Mesangial cell (primary cell): Measurements from ENCODE around the gene DCTN5. TPM values are rescaled to one million over a fixed set of nuclear protein-coding genes. Genes with fewer than 3 reads are reported as not detected.

ENCODE experiments used
- total RNA-seq: library from RNA; depleted of rRNA; stranded (reverse); fragments of >200 nt; gene quantifications from 2 replicates; pipeline ENCODE4 v1.2.3, GENCODE V29; 2015

Gene DCTN5
- 29.2 and 35.7 TPM in 2 replicates for total RNA-seq

DNA sequence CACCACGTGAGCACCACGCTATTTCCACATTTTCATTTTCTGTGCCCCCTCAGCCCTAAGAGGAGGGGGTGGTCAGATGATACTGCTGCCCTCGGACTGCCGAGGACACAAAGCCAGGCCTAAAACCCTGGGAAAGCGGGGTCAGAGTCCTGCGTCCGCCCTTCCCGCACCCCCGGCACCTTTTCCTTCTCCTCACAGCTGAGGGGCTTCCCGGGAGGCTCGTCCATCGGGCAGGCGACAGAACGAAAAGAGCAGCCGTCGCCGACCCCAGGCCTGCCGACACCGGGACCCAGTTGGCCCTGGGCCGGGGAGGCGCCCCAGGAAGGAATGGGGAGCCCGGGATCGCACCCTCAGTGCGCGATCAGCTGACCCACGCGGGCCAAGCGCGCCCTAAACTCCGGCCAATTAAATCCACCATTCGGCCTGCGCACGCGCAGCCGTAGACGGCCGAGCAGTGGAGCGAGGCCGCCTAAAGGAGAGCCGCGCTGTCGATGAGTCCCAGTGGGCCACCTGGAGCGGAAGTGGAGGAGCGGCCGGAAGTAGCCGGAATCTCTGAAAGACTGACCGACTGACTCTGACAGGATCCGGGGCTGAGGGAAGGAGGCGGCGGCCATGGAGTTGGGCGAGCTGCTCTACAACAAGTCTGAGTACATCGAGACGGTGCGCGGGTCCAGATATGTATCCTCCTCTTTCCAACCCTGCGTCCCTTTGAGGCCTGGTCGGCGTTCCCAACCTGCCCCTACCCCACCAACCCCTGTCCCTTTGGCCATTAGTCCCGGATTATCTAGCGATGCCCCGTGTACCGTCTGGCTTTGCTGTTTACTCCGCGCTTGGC, at the start of gene DCTN5, which contains the start of gene PALB2:
DCTN5 (plus strand) TSS at position 536 of the 835 bp plus-strand sequence; CDS start at position 613, 77 bp downstream.
PALB2 (minus strand) TSS at position 380 of the 835 bp plus-strand sequence; CDS start at position 227, 153 bp downstream.

DNA sequence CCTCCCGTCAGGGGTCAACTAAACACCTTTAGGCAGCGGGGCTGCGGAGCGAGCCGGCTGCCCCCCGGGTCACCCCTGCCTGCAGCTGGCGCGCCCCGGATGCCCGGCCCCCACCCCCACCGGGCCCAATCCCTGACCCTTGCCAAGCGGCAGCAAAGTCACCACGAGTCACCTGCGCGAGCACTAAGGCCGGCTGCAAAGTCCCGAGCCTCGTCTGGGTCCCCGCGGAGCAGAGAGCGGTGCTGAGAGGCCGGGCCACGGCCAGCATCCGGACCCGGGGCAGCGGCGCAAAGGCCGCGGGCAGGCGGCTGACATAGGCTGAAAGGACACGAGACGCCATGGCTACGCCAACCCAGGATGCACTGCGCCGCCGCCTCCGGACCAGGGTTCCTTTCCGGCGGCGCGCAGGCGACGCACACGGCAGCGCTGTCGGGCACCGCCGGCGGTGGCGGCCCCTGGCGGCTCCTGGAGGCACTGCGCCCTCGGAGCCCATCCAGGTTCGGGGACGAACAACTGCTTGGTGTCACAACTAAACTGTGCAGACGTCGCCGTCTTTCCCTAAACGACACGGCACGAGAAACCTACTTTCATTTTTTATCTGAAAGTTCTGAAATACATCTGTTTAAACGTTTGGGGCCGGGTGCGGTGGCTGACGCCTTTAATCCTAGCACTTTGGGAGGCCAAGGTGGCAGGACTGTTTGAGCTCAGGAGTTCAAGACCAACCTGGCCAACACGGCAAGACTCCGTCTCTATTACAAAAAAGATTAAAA, 45.1 kb upstream of the DCTN5 start, which contains the start of gene NDUFAB1:
NDUFAB1 (minus strand) TSS at position 366 of the 770 bp plus-strand sequence; CDS start at position 340, 26 bp downstream.

DNA sequence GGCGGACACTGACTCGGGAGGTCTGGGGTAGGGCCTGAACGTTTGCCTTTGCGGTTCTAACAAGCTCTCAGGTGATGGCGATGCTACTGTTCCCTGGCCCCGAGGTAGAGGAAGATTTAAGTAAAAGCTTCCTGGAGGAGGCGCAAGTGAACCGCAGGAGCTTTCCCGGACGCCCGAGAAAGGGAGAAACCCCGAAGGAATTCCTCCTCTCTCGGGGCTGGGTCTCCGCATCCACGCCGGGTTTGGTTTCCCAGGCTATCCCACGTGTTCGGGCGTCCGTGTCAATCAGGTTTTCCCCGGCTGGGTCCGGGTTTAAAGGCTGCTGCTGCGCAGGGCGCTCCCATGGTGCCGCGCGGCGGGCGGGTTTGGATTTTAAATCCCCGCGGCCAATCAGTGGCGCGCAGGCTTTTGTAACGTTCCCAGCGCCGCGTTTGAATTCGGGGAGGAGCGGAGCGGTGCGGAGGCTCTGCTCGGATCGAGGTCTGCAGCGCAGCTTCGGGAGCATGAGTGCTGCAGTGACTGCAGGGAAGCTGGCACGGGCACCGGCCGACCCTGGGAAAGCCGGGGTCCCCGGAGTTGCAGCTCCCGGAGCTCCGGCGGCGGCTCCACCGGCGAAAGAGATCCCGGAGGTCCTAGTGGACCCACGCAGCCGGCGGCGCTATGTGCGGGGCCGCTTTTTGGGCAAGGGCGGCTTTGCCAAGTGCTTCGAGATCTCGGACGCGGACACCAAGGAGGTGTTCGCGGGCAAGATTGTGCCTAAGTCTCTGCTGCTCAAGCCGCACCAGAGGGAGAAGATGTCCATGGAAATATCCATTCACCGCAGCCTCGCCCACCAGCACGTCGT, 37.4 kb downstream of the DCTN5 start, which contains the start of gene PLK1:
PLK1 (plus strand) TSS at position 460 of the 844 bp plus-strand sequence; CDS start at position 504, 44 bp downstream.

DNA sequence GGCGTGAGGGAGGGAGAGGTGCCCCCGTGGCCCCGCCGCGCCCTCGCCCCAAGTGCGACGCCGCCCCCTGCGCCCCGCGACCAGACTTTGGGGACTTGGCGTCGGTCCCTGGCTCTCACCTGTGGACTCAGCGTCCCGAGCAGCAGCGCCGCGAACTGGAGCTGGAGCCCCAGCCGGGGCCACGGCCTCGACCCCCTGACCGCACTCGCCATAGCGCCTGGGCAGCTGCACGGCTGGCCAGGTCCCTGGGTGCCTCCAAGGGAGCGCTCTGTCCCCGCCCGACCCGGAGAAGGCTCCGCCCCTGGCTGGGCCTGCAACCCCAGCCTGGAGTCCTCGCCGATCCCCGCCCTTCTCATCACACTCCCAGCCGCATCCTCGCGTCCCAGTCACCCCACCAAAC, 71.7 kb downstream of the DCTN5 start, which contains the start of gene ERN2:
ERN2 (minus strand) TSS at position 247 of the 400 bp plus-strand sequence; CDS start at position 212, 35 bp downstream.

Other genes starting within 250 kb of the DCTN5 start
- 12.4 and 22.9 TPM in 2 replicates for gene COG7, start 188.3 kb upstream of the DCTN5 start, total RNA-seq
- gene GGA2, start 131.0 kb upstream of the DCTN5 start, total RNA-seq: 27.7 and 48.4 TPM in 2 replicates
- 23.3 and 49.9 TPM in 2 replicates for gene EARS2, start 84.1 kb upstream of the DCTN5 start, total RNA-seq
- 88.2 and 91.0 TPM in 2 replicates for gene UBFD1, start 83.7 kb upstream of the DCTN5 start, total RNA-seq
- 104 and 151 TPM in 2 replicates for gene NDUFAB1, start 45.1 kb upstream of the DCTN5 start, total RNA-seq
- gene PALB2, start 156 bp upstream of the DCTN5 start, total RNA-seq: 6.5 and 7.0 TPM in 2 replicates
- 10.8 and 207 TPM in 2 replicates for gene PLK1, start 37.4 kb downstream of the DCTN5 start, total RNA-seq
- 0.38 TPM in 1 of 2 replicates, not detected in the other for gene ERN2, start 71.8 kb downstream of the DCTN5 start, total RNA-seq
- 0.13 TPM in 1 of 2 replicates, not detected in the other for gene CHP2, start 113.6 kb downstream of the DCTN5 start, total RNA-seq
- gene PRKCB, start 194.5 kb downstream of the DCTN5 start, total RNA-seq: not detected in 2 replicates